ENCODE results near the gene CD93.

Gene CD93

DNA sequence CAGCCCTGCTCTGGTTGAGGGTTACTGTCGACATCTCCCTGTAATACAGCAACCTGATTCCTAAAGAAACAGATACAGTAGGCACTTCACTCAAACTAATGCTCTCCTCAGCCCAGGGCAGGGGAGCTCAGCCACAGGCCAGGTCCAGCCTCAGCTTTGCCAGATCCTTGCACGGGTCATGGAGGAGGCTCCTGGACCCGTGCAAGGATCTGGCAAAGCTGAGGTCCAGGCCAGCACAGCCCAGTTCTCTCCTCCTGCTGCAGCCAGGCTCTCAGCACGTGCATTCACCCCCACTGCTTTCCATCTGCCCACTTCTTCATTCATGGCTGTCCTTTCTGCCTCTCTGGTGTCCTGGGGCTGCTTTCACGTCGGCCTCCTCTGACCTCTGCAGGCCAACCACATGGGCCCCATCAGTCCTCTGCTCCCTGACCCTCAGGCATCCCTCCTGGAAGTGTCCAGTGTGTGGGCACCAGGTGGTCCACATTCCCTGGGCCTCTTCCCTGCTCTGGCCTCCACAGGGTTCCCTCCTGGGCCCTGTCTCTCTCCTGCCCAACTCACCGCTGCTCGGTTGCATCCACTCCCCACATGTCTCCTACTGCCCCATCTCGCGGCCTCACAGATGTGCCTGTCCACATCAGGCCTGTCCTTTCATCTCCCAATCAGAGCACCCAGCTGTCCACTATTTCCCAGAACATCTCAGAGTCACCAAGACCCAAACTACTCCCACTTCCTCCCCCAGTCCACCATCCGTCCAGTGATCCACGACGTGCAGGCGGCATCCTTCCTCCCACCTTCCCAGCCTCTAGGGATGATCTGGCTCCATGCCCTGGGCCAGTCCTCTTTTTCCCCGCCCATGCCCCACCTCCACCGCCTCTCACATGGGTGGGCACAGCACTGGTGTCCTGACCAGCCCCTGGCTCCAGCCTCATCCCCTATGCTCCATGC is 11.8 kb upstream of the CD93 start:
- DNase-seq, result no peak

DNA sequence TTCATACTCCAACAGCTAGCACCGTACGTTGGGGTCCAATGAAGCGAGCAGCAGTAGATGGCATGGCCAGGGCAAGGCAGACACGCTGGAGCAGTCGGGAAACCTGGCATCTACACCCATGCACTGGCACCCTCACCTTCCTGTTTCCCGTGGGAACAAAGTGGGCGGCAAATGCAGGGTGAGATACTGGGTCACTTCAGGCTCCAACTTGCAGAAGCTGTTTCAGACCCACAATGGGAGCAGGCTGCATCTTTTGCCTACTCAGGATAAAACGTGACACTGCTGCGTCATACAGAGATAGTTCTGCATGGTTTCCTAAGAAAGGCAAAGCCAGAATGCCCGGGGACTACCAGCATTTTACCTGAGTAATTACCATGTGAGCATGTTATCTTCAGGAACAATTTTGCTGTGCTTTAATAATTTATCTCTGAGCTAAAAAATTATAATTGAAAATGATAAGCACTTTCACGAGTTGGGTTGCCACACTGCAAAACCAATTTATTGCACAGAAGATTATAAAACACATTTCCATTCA is 10.9 kb upstream of the CD93 start:
- no peak for DNase-seq

DNA sequence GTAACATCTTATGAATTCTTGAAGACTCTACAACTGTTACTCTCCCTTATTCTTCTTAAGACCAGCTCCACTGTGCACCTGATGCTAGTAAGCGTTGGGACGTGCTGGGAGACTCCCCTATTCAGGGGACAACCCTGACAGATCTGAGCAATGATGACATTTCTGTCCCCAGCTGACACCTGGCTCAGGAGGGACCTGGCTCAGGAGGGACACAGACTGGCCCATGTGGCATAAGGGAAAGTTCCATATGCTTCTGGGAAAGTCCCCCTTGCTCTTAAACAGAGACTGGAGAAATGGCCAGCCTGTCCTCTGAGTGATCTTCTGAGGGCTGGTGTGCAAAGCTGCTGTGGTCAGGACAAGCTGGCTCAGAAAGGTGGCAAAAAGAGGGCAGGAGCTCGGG is 10.0 kb upstream of the CD93 start:
- no peak for DNase-seq

DNA sequence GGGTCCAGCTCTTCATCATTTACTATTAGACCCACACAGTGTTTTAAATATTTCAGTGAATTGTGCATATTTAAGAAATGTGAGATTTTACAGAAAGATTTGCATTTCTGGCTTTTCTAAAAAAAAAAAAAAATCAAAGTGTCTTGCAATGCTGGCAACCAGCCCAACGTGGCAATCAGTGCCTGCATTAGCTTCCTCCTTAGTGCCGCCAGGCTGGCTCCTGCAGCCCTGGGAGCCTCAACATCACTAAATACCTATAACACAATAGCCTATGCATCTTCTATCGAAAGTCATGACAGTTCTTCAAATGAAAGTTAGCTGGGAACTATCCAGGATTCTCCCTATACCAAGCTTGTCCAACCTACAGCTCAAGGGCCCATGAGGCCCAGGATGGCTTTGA is 9.4 kb upstream of the CD93 start:
- no peak for DNase-seq

DNA sequence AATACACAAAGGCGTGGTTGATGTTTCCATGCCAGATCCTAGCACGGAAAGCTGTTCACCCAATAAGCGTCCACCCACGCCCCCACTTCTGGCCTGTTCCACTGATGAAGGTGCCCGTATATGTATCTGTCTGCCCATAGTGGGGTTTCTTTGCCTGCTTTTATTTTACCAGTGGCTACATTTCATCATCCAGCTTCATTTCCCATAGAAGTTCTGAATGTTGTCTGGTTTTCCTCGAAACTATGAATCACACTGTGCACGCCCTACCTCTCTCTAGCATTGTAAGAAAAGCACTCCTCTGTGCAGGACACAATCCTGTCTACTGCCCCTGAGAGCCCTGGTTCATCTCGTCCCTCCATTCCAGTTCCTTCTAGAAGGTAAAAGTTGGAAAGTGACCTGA is 8.8 kb upstream of the CD93 start:
- DNase-seq, result no peak

DNA sequence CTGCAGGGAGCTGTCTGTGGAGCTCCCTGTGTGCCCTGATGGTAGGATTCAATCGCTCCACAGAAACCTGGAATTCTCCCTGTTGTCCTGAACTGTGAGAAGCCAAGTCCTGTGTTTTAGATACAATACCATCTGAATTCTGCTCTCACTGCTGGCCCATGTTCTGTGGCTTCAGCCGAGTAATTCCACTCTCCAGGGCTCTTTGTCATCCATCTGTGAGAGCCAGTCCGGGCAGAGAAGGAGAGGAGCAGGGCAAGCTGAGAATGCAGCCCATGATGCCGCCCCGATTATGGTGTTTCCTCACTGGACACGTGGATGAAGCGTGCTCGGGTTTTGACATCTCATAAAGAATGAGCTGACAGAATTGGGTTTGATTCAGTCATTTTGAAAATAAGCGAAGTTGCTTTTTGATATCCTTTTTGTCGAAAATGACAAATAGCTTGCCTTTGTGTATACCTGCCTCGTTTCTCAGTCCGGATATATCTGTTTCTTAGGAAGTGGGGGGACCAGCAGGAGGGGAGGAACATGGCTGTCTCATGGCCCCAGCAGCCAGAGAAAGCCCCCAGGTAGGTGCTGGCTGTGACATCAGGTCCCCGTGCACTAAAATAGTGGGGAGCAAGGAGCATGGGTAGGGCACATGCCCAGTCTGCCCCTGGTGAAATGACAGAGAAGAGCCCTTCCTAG is 8.2 kb upstream of the CD93 start:
- no peak for DNase-seq

DNA sequence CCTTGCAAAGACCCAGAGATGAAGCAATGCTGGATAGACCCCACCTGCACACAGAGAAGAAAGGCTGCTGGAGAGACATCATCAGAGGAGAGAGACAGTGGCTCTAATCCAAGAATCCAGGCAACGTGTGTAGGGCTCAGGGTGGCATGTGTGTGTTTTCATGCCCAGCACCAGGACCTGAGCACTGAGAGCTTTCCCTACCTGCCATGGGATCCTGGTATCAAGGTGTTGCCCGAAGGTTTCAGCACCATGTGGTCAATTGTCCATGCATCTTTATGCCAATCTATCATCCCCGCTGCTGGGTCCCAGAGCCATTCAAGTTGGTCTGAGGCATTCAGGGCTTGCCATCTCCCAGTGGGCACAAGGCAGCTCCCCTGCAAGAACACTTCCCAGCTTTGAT is 7.5 kb upstream of the CD93 start:
- no peak for DNase-seq

DNA sequence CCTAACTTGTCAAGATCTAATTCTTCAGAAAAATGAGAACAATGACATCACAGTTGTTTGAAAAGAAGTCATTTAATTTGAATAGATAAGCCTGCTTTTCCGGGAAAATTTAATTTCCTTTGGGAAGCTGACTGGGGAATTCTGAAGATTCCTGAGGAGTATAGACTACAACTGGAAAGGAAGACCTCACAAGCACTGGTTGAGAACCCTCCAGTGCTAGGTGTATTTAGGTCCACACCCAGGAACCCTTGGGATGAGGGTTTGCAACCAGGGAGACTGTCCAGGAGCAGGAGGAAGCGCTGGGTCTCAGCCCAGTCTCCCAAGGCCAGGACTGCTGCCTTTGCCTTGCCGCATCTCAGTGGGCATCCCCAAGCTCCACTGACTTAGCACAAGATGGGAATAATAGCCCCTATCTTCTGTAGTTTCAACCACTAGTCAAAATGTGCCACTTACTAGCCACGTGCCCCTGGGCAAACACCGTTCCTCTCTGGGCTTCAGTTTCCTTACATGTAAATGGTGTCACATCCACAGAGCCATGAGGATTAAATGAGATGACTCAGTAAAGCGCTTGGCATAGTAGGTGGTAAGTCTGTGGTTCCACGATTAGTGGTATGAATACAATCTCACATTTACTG is 6.9 kb upstream of the CD93 start:
- no peak for DNase-seq

DNA sequence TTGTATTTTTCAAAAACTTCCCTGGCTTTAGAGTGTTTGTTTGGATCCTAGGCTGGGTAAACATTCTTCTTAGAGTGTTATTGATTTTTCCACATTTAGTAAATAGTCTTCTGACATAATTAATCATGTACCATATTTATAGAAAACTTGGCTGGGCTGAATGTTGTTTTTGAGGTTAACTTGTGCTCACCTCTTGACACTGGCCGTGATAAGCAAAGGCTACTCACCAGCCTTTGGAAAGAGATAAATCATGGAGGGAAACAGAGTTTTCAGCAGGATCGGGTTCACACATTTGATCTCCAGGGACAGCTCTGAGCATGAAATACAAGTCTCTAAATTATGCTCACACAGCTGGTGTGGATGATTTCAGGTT is 6.2 kb upstream of the CD93 start:
- DNase-seq, result no peak

DNA sequence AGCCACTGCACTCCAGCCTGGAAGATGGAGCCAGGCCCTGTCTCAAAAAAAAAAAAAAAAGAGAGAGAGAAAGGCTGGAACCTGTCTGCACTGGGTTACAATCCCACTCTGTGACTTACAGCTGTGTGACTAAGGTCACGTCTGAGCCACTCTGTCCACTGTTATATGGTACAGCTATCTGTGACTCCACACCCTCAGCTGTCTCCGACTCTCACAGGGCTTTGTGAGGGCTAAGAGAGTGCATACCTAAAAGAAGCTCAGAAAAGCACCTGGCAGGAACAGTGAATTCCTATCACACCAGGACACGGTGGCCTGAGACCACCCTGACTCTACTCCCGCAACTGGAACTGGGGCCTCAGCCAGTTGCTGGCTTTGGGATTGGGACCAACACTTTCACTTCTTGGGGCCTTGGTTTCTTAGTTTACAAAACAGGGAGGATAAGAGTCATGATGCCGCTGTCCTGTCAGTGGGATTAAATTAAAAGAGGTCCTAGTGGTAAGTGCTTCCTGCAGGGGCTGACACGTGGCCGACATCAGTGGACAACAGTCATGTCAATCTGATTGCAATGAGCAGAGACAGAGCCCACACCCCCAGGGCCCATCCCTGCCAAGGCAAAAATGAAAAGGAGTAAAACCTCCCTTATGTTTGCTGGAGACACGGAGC is 5.7 kb upstream of the CD93 start:
- DNase-seq, result no peak

DNA sequence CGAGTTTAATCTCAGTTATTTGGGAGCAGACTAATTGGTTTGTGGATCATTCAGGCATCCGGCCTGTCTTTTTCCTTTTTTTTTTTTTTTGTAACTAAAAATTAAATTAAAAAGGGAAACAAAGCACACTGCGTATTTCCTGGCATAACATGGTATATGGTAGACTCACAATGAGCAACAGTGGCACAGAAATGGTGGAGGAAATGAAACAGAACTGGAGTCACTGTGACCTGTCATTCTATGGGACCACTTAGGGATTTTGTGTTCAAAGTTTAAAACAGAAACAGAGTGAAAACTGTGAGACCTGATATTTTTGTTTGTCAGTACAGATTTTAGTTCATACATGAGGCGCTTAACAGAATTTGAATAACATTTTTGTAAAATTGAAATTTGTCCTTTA is 4.8 kb upstream of the CD93 start:
- DNase-seq, result no peak

DNA sequence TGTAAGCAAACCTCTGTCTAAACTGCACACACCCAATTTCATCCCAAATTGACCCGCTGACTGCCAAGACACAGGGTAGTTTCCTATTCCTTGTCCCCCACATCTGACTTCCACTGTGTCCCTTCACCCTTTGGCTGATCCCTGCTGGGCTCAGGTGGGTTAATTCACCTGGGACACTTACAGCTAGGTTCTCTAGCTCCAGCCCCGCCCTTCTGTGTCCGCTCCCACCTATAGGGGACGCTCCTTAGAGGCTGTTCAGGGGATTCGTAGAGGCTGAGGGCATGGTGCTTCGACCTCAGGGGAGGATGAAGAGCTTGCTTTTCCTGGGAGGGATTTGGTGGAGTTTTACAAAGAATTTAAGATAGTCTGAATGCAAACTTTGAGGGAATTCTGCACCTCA is 4.0 kb upstream of the CD93 start:
- no peak for DNase-seq

DNA sequence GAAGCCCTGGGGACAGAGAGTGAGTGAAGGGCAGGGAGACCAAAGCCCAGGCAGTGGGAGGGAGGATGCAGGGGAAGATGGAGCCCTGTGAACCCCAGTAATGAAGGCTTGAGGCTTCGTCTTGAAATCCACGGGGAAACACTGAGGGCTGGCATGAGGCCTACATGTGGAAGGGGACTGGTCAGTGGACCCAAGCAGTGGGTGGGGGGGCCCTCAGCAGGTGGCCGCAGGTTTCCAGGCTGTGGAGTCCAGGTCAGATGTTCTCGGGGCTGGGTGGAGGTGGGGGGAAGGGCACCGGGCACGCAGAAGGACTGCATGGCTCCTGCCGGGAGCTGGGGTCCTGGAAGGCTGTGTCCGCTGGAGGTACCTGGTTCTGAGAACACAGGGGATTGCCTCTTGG is 2.7 kb upstream of the CD93 start:
- DNase-seq, result no peak

DNA sequence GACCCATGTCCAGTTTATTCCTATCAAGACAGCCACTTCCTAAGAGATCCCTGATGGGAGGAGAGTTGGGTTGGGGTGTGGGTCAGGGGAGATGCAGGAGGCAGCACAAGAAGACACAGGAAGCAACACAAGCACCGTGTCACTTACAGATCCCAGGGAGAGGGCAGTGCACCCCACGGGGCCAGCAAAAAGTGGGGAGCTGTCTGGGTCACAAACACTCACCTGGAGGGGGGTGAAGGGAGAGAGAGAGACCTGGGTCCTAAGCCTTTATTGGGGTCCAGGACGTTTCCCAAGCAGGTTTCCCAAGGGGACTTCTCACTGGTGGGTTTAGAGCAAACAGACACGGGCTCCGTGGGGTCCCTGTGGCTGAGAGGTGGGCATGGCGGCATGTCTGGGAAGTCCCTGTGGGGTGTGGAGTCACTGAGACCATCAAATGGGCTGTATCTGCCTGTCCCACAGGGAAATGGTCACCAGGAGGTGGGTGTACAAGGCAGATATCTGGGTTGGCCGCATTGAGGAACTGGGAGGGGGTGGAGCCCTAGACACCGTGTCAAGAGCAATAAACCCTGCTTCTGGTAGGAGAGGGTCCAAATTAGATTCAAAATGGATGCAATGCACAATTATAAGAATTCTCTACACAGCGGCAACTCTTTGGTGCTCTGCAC is 1.6 kb upstream of the CD93 start:
- DNase-seq, result no peak

DNA sequence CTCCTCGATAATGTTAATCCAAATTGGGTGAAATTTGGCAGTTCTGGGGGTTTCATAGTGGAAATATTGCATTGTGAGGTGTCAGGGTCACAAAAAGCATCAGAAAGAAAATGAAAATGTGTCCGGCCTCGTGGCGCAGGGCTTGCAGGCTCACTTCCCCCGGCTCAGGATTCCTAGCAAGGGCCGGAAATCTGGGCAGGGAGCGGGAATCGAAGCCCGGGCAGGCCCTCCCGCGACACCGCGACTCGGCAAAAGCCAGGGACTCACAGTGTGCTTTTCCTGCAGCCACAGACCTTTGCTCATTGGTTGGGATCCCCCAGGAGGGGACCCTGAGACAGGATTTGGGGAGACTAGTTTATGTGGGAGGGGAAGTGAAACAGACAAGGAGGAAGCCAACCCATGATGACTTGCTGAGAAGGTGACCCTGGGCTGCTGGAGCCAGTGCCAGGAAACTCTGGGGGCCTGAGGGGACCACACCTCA is 847 bp upstream of the CD93 start:
- no peak for DNase-seq

DNA sequence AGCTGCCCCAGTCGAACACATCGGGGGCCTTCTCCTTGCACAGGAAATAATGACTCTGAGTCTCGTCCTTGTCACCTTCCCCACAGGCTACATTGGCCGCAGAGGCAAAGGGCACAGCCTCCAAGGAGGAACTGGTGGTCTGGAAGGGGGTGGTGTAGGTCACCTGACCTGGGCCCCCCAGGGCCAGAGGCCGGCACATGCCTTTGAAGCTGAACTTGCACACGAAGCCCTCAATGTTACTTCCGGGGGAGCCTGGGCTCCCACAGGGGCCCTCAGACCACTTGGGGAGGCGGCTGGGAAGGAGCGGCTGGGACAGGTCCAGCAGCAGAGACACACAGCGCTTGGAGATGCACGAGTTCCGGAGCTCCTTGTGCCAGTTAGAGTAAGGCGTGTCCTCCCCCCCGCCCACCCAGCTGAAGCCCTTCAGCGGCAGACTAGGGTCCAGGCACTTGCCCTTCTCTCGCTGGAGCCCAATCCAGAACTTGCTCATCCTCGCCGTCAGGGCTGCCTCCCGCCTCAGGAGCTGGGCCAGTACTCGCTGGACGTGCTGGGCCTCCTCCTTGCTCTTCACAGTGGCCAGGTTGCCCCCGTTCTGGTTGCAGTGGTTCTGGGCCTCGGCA is 578 bp downstream of the CD93 start:
- DNase-seq, result no peak

DNA sequence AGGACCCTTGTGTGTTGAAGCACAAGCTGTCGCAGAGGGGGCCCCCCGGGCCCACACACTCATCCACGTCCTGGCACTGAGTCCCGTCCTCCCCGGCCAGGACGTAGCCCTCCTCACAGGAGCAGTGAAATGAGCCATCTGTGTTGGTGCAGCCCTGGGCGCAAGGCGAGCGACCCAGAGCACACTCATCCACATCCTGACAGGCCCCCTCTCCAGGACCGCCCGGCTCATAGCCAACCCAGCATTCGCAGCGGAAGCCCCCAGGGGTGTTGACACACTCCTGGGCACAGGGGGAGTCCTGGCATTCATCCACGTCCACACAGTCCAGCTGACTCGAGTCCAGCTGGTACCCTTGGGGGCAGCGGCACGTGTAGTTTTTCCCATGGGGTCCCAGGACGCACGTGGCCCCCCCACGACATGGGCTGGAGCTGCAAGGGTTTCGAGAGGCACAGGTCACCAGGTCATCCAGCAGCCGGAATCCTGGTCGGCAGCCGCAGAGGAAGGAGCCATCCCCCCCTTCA is 1.2 kb downstream of the CD93 start:
- DNase-seq, result no peak

DNA sequence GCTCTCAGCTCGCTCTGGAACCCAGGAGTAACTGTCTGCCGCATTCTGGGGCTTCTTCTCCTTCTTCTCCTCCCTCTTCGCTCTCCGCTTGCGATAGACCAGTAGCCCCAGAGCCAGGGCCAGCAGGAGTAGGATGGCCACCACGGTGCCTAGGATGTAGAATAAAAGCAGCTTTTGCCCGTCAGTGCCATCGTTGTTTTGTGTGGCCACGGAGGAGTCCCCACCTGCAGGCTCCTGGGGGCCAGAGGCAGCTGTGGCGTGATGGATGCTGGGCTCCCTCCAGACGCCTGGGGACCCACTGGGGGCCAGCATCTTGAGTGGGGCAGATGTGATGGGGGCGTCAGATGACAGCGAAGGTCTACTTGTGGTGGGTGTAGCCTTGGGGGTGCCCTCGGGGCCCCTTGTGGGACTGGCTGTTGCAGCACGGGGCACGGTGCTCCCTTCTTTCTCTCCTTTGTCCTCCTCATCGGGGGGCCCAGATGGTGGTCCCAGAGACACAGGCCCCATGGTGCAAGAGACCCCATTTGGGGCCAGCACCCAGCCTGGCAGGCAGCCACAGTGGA is 1.8 kb downstream of the CD93 start:
- DNase-seq, result no peak

DNA sequence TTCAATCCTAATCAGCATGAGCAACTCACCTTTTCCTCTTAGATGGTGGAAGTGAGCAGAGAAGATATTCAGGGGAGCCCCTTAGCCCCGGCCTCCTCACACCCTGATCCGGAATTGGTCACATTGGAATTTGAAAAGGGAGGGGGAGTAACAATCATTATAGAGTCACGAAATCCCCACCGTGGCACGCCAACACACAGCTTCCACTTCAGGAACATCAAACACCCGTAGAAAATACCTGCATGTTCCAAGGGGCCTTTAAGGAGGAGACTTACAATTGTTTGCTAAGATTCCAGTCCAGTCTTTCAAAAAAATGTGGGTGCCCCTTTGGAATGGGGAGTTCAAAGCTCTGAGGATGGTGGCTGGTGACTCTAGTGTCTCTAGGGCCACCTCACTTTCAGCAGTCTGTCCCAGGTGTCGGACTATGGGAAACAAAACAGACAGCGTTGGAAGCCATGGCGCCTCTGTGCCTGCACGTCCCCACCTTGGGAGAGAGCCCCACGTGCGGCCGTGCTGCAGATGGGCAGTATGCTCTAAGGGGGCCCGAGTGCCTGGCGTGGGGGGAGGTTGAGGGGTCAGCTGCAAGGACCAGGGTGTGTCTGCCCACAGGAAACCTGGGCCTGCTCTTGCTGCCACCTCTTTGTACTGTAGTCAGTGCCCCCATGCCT is 2.4 kb downstream of the CD93 start:
- DNase-seq, result no peak

DNA sequence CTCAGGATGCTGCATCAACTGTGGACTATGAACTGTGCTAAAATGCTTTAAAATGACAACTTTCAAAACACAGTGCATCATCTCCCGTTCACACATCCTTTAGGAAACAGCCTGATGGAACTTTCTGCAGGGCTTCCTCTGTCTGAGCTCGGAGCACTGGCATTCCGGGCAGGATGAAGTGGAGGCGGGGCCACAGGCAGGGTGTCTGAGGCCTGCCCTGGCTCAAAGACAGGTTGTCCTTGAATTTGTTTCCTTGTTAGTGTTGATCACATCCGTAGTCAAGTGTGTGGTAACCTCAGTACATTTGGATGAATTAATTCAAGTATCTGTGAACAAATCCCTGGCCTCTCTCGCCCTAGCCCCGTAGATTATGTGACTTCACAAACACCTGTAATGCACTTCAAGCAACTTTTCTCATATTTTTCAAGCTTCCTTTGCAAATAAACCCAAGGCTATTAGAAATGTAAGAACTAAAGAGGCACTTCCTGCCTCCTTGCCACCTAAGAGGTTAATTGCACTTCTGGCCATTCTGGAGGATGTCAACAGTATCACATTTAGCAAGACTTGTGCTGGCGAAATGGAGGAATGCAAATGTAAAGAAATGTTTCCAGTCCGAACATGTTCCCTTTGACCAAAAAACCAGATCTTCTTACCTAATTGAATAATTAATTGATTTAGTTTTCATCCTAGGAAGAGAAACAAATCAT is 3.1 kb downstream of the CD93 start:
- no peak for DNase-seq

Measured in amniotic stem cell (primary cell).